ENCODE results near the gene SH3TC1.
A peak's percentile ranks its signal among the peaks of the same experiment; 100 is the strongest.

Gene SH3TC1

DNA sequence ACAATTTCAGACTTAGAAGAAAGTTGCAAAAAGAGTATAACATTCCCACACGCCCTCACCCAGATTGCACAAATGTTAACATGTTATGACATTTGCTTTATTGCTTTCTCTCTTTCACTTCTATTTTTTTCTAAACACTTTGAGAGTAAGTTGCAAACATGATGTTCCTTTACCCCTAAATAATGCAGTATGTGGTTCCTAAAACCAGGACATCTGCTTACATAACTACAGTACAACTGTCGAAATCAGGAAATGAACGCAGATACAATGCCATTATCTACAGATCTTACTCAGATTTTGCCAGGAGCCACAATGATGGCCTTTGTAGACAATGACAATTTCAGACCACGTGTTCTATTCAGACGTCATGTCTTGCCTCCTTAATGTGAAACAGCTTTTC lies 22.4 kb downstream of the SH3TC1 start:
- Mint-ChIP-seq H3K36me3 (ENCODE audit: insufficient read depth) (peaks cover 3% of the 10 kb centered on the region), H3K9me3 (no peaks in the 10 kb centered on the region), H3K27ac (peak overlapping the region; percentile 18 to 91), H3K27me3 (no peaks in the 10 kb centered on the region), H3K4me3 (peak overlapping the region in 1 of 2 donors; percentile 13), H3K4me1 (ENCODE audit: low read depth in 2 of 2) (peaks cover 28 to 34% of the 10 kb centered on the region in 2 donors)
- no peak for DNase-seq
- ATAC-seq (replicated peaks): peak; percentile 86

DNA sequence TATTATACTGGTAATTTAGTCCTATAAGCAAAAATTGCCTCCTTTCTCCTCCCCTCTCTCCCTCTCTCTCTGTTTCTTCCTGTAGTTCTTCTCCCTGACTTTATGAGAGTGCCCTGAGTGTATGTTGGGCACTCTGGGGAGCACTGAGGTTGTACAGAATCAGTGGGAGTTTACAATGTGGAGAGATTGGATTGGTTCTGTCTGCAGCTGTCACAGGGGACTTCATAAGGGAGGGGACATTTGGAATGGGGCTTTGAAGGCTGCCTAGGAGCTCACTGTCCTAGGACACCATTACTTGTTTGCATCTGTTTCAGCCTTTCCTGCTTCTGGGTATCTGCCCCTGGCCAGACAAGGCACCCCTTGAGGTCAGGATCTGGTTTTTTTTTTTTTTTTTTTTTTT lies 22.9 kb downstream of the SH3TC1 start:
- H3K4me1 Mint-ChIP-seq (ENCODE audit: low read depth in 2 of 2): peaks cover 28 to 34% of the 10 kb centered on the region in 2 donors

DNA sequence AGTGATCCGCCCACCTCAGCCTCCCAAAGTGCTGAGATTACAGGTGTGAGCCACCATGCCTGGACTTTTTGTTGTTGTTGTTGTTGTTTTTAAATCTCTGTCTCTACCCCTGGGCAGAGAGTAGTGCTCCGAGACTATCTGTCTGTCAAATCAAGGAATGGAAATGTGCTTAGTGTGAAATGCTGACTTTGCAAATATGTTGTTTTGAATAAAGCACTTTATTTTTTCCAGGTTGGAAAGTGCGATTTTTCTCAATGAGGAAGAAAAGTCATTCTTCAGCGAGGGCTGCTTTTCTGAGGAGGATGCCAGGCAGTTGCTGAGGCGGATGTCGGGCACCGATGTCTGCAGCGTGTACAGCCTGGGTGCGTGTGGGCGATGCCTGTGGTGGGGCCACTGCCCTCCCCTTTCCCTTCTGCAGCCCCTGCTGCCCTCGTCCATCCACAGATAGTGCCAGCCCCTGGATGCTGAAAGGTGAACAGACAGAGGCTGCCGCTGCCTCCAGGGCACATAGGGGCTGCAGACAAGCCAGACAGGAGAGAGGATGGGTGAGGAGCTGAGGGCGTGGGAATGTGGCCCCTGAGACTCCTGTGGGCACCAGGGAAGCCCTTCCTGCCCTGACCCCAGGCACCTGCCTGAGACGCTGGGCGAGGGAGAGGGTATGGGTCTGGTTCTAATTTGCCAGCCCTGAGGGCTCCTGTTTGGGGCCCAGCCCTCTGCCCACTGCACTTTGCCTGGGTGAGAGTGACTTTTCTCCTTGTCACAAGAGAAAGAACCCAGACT lies 23.7 kb downstream of the SH3TC1 start:
- Mint-ChIP-seq H3K36me3 (ENCODE audit: insufficient read depth) (peaks cover 3% of the 10 kb centered on the region), H3K4me3 (no peak overlapping the region), H3K9me3 (no peaks in the 10 kb centered on the region), H3K27me3 (no peaks in the 10 kb centered on the region), H3K4me1 (ENCODE audit: low read depth in 2 of 2) (peaks cover 28 to 34% of the 10 kb centered on the region in 2 donors), H3K27ac (peak overlapping the region; percentile 18 to 91)
- ATAC-seq (replicated peaks) (no peak), DNase-seq (no peak)

More for the DNA sequence above, 22.9 kb downstream of the SH3TC1 start:
- Mint-ChIP-seq H3K27ac (peak overlapping the region; percentile 18 to 91), H3K27me3 (no peaks in the 10 kb centered on the region), H3K4me3 (no peak overlapping the region), H3K9me3 (no peaks in the 10 kb centered on the region), H3K36me3 (ENCODE audit: insufficient read depth) (peaks cover 3% of the 10 kb centered on the region)
- DNase-seq: no peak
- ATAC-seq (replicated peaks): no peak

DNA sequence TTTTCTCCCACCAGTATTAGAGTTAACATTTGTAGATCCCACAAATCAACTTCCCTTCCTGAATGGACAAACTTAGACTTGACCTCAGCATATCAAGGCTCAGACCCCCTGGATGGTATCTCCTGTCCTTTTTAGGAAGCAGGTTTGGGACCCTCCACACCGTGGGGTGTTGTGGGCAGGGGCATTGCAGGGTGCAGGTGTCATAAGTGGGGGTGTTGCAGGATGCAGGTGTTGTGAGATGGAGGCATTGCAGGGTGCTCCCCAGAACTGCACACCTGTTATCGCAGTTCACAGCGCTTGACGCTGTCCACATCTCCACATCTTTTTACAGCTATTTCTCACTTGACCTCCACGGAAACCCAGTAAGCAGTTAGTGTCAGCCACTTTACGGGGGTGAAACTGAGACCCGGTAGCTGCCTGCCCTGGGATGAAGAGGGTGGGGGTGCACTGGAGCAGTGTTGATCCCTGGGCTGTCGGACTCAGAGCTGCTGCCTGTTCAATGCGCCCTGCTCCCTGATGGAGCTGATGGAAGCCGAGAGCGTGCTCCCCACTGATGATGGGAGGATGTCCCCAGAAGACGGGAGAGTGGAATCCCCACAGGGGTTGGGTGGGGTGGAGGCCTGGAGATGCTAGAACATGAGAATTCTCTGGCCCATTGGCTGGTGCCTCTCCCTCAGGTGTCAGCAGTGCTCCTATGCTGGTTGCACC lies 25.3 kb downstream of the SH3TC1 start:
- Mint-ChIP-seq H3K4me3 (peak overlapping the region; percentile 51 to 74), H3K4me1 (ENCODE audit: low read depth in 2 of 2) (peaks cover 38 to 45% of the 10 kb centered on the region in 2 donors), H3K9me3 (no peaks in the 10 kb centered on the region), H3K27ac (peak overlapping the region in 1 of 2 donors; percentile 53), H3K36me3 (ENCODE audit: insufficient read depth) (peaks cover 15% of the 10 kb centered on the region), H3K27me3 (no peaks in the 10 kb centered on the region)
- ATAC-seq (replicated peaks) (no peak), DNase-seq (no peak)

DNA sequence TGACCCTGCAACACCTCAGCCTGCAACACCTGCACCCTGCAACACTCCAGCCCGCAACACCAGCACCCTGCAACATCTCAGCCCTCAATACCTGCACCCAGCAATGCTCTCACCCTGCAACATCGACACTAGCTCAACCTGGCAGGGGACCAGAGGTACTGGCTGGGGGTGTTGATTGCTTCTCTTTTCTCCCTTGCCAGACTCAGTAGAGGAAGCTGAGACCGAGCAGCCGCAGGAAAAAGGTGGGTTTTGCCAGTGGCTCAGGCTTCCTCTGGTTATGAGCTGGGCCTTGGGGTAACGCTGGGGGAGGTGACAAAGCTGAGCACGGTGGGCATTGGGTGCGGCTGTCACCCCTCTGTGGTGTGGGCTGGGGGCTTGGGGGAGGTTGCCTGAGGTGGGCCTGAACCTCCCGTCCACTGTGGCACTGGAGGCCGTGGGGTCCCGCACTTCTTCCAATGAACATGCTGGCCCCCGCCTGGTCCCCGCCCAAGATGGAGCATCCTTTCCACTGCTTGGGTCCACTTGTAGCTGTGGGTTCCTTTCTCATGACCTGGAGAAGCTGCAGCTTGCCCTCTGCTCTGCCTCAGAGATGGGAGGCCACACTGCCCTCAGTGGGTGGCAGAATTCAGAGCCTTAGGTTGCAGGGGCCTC lies 26.0 kb downstream of the SH3TC1 start:
- peak overlapping the region; percentile 51 to 74 for H3K4me3 Mint-ChIP-seq
- H3K9me3 Mint-ChIP-seq: no peaks in the 10 kb centered on the region
- H3K27ac Mint-ChIP-seq: peak overlapping the region; percentile 13 to 53
- peak in 1 of 3 experiments; percentile 30 for DNase-seq
- H3K27me3 Mint-ChIP-seq: no peaks in the 10 kb centered on the region
- peaks cover 15% of the 10 kb centered on the region for H3K36me3 Mint-ChIP-seq (ENCODE audit: insufficient read depth)
- ATAC-seq (replicated peaks): no peak
- peaks cover 38 to 45% of the 10 kb centered on the region in 2 donors for H3K4me1 Mint-ChIP-seq (ENCODE audit: low read depth in 2 of 2)

DNA sequence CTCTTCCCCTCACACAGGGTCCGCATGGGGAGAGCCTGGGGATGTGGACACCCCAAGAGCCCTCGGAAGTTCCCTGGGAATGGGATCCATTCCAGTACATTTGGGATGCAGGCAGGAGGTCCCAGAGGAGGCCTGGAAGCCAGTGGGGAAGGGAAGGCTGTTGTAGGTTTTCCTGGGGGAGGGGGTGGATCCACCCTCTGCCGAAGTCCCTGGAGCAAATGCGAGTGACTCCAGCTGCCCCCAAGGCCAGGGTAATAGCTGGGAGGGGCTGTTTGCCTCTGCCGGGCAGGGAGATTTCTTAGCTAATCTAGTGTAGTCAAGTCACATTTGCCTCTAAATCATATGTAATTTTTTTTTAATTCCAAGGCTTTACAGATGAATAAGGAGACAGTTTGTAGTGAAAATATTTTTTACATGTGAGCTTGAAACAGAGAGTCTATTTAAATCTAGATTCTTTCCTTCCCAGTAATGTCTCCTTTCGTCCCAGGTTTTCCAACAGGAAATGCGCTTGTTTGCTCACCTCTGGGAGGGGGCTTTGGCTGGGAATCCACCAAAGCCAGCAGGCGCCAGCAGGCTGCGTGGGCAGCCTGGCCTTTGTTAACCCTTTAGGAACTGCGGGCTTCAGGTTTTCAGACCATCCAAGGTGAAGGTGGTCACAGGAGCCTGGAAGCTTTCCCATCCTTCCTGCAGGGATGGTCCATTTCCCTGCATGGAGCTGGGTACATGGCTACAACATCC lies 26.8 kb downstream of the SH3TC1 start:
- no peaks in the 10 kb centered on the region for H3K27me3 Mint-ChIP-seq
- peaks cover 35 to 46% of the 10 kb centered on the region in 2 donors for H3K4me1 Mint-ChIP-seq (ENCODE audit: low read depth in 2 of 2)
- no peak for ATAC-seq (replicated peaks)
- no peak for DNase-seq
- H3K36me3 Mint-ChIP-seq (ENCODE audit: insufficient read depth): peaks cover 14% of the 10 kb centered on the region
- peak overlapping the region in 1 of 2 donors; percentile 74 for H3K4me3 Mint-ChIP-seq
- H3K27ac Mint-ChIP-seq: peak overlapping the region; percentile 16 to 53
- no peaks in the 10 kb centered on the region for H3K9me3 Mint-ChIP-seq

DNA sequence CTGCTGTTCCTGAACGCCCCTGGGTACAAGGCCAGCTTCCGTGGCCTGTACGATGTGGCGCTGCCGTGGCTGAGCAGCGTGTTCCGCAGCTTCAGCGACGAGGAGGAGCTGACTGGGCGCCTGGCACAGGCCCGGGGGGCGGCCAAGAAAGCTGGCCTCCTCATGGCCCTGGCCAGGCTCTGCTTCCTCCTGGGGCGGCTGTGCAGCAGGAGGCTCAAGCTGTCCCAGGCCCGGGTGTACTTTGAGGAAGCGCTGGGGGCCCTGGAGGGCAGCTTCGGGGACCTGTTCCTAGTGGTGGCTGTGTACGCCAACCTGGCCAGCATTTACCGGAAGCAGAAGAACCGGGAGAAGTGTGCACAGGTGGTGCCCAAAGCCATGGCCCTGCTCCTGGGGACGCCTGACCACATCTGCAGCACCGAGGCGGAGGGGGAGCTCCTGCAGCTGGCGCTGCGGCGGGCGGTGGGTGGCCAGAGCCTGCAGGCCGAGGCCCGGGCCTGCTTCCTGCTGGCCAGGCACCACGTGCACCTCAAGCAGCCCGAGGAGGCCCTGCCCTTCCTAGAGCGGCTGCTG lies 28.2 kb downstream of the SH3TC1 start:
- Mint-ChIP-seq H3K4me1 (ENCODE audit: low read depth in 2 of 2) (peaks cover 28 to 38% of the 10 kb centered on the region in 2 donors), H3K4me3 (no peak overlapping the region), H3K9me3 (no peaks in the 10 kb centered on the region), H3K27me3 (no peaks in the 10 kb centered on the region), H3K36me3 (ENCODE audit: insufficient read depth) (peaks cover 14% of the 10 kb centered on the region), H3K27ac (no peak overlapping the region)
- DNase-seq: no peak
- ATAC-seq (replicated peaks): no peak

DNA sequence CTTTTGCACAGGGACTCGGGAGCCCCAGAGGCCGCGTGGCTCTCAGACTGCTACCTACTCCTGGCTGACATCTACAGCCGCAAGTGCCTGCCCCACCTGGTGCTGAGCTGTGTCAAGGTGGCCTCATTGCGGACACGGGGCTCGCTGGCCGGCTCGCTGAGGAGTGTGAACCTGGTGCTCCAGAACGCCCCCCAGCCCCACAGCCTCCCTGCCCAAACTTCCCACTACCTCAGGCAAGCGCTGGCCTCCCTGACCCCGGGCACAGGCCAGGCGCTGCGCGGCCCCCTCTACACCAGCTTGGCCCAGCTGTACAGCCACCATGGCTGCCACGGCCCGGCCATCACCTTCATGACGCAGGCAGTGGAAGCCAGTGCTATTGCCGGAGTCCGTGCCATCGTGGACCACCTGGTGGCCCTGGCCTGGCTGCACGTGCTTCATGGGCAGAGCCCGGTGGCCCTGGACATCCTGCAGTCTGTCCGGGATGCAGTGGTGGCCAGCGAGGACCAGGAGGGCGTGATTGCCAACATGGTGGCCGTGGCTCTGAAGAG lies 28.8 kb downstream of the SH3TC1 start:
- H3K4me1 Mint-ChIP-seq (ENCODE audit: low read depth in 2 of 2): peaks cover 26 to 38% of the 10 kb centered on the region in 2 donors
- peak overlapping the region in 1 of 2 donors; percentile 85 for H3K27ac Mint-ChIP-seq
- ATAC-seq (replicated peaks) (no peak), DNase-seq (no peak)
- peaks cover 17% of the 10 kb centered on the region for H3K36me3 Mint-ChIP-seq (ENCODE audit: insufficient read depth)
- no peaks in the 10 kb centered on the region for H3K9me3 Mint-ChIP-seq
- H3K4me3 Mint-ChIP-seq: peak overlapping the region in 1 of 2 donors; percentile 67
- no peaks in the 10 kb centered on the region for H3K27me3 Mint-ChIP-seq

DNA sequence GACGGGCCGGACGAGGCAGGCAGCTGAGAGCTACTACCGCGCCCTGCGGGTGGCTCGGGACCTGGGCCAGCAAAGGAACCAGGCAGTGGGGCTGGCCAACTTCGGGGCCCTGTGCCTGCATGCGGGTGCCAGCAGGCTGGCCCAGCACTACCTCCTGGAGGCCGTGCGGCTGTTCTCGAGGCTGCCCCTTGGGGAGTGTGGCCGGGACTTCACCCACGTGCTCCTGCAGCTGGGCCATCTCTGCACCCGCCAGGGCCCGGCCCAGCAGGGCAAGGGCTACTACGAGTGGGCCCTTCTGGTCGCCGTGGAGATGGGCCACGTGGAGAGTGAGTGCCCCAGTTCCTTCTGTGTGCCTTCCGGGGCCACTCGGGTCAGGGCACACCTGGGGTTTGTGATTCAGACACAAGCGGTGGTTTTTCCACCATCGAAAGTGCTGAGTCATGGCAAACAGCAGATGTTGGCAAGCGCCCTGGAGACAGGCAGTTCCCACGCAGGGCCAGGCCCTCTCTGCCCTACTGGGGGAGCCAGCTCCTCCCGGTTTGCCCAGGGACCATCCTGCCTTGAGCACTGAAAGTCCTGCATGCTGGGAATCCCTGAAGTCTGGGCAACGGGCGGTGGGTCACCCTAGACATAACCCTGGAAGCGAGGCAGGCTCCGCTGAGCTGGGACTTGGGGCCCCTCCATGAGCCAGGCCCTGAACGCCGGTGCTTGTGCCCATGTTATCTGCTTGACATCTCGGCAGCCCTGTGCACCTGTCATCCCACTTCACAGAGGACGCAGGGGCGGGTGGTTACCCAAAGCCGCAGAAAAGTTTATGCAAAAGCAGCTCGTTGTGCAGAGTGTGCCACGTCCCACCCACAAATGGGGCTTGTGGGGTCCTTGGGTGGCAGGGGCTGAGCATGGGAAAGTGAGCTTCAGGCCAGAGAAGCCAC lies 29.5 kb downstream of the SH3TC1 start:
- Mint-ChIP-seq H3K27me3 (no peaks in the 10 kb centered on the region), H3K27ac (peak overlapping the region; percentile 85 to 91), H3K9me3 (no peaks in the 10 kb centered on the region), H3K4me1 (ENCODE audit: low read depth in 2 of 2) (peaks cover 25 to 37% of the 10 kb centered on the region in 2 donors), H3K36me3 (ENCODE audit: insufficient read depth) (peaks cover 17% of the 10 kb centered on the region), H3K4me3 (peak overlapping the region; percentile 67 to 81)
- peak; percentile 61 to 67 (median 63) for DNase-seq
- peak; percentile 81 for ATAC-seq (replicated peaks)

DNA sequence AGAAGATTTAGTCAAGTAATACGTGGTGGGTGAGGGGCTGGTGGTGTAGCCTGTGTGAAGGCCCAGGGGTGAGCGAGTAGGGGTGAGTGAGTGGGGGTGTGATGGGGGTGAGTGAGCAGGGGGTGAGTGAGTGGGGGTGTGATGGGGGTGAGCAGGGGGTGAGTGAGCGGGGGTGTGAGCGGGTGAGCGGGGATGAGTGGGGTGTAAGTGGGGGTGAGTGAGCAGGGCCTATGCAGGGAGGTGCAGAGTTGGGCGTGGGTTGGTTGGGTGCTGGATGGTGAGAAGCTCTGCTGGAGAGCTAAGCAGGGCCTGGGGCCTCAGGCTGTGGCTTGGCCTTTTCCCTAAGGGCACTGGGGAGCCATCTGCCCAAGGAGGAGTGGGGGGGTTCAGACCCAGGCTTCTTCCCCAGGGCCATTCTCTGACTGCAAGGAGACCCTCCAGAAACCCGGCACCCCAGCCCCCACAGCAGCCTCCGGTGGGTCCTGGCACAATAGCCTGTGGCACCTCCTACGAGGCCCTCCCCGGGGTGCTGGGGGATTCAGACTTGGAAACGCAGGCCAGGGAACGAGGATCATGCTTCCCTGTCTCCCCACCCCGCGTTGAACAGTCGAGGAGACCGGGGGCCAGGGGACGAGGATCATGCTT lies 30.4 kb downstream of the SH3TC1 start:
- Mint-ChIP-seq H3K4me3 (peak overlapping the region; percentile 67 to 81), H3K27me3 (no peaks in the 10 kb centered on the region), H3K4me1 (ENCODE audit: low read depth in 2 of 2) (peaks cover 21 to 29% of the 10 kb centered on the region in 2 donors), H3K36me3 (ENCODE audit: insufficient read depth) (peaks cover 17% of the 10 kb centered on the region), H3K27ac (peak overlapping the region; percentile 85 to 91), H3K9me3 (no peaks in the 10 kb centered on the region)
- no peak for DNase-seq
- peak; percentile 12 for ATAC-seq (replicated peaks)

DNA sequence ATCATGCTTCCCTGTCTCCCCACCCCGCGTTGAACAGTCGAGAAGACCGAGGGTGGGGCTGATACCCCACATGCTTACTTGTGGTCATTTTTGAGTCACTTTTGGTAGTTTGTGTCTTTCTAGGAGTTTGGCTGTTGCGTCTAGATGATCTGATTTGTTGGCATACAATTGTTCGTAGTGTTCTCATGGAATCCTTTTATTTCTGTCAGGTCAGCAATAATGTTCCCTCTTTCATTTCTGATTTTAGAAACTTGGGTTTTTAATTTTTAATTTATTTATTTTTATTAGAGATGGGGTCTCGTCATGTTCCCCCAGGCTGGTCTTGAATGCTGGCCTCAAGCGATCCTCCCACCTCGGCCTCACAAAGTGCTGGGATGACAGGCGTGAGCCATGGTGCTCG lies 30.9 kb downstream of the SH3TC1 start:
- no peaks in the 10 kb centered on the region for H3K9me3 Mint-ChIP-seq
- H3K4me3 Mint-ChIP-seq: no peak overlapping the region
- no peak overlapping the region for H3K27ac Mint-ChIP-seq
- ATAC-seq (replicated peaks) (no peak), DNase-seq (no peak)
- H3K4me1 Mint-ChIP-seq (ENCODE audit: low read depth in 2 of 2): peaks cover 17 to 23% of the 10 kb centered on the region in 2 donors
- no peaks in the 10 kb centered on the region for H3K27me3 Mint-ChIP-seq
- H3K36me3 Mint-ChIP-seq (ENCODE audit: insufficient read depth): peaks cover 17% of the 10 kb centered on the region

Data from effector memory CD8-positive, alpha-beta T cell (primary cell).